GM18861 (cell line): Measurements from ENCODE around the gene B3GALNT1.

Experiments
- ATAC-seq: cut with Tn5 transposase; IDR thresholded peaks from one replicate; pipeline ENCODE4 v1.9.1; 2021; ENCODE audit not compliant: unreplicated experiment

B3GALNT1 gene

GRCh38 chr3:161081633-161082032 lies 23.5 kb downstream of the B3GALNT1 start:
- ATAC-seq = peak; percentile 82

- no peak for ATAC-seq
Observed at GRCh38 chr3:161073181-161073580, 32.0 kb downstream of the B3GALNT1 start.

- no peak for ATAC-seq
Observed at GRCh38 chr3:161072751-161073150, 32.4 kb downstream of the B3GALNT1 start.

GRCh38 chr3:161072211-161072621 lies 32.9 kb downstream of the B3GALNT1 start:
- no peak for ATAC-seq

GRCh38 chr3:161070980-161071663 lies 34.0 kb downstream of the B3GALNT1 start:
- no peak for ATAC-seq

GRCh38 chr3:161070252-161070930 lies 34.8 kb downstream of the B3GALNT1 start:
- ATAC-seq = no peak

GRCh38 chr3:161069511-161070251 lies 35.5 kb downstream of the B3GALNT1 start:
- ATAC-seq = peak; percentile 98

- no peak for ATAC-seq
Observed at GRCh38 chr3:161067335-161067734, 37.8 kb downstream of the B3GALNT1 start.

- no peak for ATAC-seq
Observed at GRCh38 chr3:161066930-161067329, 38.2 kb downstream of the B3GALNT1 start.

GRCh38 chr3:161064413-161064812 lies 40.7 kb downstream of the B3GALNT1 start:
- ATAC-seq = no peak

GRCh38 chr3:161054860-161055604 lies 50.1 kb downstream of the B3GALNT1 start:
- ATAC-seq = no peak

GRCh38 chr3:161051856-161052255 lies 53.3 kb downstream of the B3GALNT1 start:
- ATAC-seq = no peak

- no peak for ATAC-seq
Observed at GRCh38 chr3:161050935-161051334, 54.2 kb downstream of the B3GALNT1 start.

GRCh38 chr3:161049683-161050248 lies 55.4 kb downstream of the B3GALNT1 start:
- no peak for ATAC-seq

- ATAC-seq = peak; percentile 92
Observed at GRCh38 chr3:161043336-161044035, 61.7 kb downstream of the B3GALNT1 start.

- ATAC-seq = peak; percentile 44
Observed at GRCh38 chr3:161042023-161042501, 63.1 kb downstream of the B3GALNT1 start.

- ATAC-seq = no peak
Observed at GRCh38 chr3:161038725-161039124, 66.4 kb downstream of the B3GALNT1 start.

- no peak for ATAC-seq
Observed at GRCh38 chr3:161035711-161036110, 69.4 kb downstream of the B3GALNT1 start.

GRCh38 chr3:161034913-161035550 lies 70.1 kb downstream of the B3GALNT1 start:
- peak; percentile 85 for ATAC-seq
